GM10266 (cell line): ENCODE results near the gene COMMD3.

Experiments
- DNase-seq: peaks from one replicate; pipeline ENCODE4 v3.0.0; 2012; ENCODE audit errors: extremely low spot score
- TF ChIP-seq, protein P1 (sequence below): IDR thresholded peaks from 2 replicates; pipeline ENCODE4 v1.5.1; 2012; ENCODE audit warnings: mild to moderate bottlenecking, low read depth; ENCODE audit not compliant: control insufficient read depth, insufficient read depth; ENCODE audit errors: missing control alignments

Gene COMMD3

GRCh38 chr10:22364407-22365140 is 48.4 kb downstream of the COMMD3 start:
- TF ChIP-seq, protein P1, sequence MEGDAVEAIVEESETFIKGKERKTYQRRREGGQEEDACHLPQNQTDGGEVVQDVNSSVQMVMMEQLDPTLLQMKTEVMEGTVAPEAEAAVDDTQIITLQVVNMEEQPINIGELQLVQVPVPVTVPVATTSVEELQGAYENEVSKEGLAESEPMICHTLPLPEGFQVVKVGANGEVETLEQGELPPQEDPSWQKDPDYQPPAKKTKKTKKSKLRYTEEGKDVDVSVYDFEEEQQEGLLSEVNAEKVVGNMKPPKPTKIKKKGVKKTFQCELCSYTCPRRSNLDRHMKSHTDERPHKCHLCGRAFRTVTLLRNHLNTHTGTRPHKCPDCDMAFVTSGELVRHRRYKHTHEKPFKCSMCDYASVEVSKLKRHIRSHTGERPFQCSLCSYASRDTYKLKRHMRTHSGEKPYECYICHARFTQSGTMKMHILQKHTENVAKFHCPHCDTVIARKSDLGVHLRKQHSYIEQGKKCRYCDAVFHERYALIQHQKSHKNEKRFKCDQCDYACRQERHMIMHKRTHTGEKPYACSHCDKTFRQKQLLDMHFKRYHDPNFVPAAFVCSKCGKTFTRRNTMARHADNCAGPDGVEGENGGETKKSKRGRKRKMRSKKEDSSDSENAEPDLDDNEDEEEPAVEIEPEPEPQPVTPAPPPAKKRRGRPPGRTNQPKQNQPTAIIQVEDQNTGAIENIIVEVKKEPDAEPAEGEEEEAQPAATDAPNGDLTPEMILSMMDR, result no peak
- DNase-seq, result no peak

- no peak for DNase-seq
- TF ChIP-seq, protein P1, result no peak
These were observed 49.0 kb downstream of the COMMD3 start for GRCh38 chr10:22365233-22365632.

DNA sequence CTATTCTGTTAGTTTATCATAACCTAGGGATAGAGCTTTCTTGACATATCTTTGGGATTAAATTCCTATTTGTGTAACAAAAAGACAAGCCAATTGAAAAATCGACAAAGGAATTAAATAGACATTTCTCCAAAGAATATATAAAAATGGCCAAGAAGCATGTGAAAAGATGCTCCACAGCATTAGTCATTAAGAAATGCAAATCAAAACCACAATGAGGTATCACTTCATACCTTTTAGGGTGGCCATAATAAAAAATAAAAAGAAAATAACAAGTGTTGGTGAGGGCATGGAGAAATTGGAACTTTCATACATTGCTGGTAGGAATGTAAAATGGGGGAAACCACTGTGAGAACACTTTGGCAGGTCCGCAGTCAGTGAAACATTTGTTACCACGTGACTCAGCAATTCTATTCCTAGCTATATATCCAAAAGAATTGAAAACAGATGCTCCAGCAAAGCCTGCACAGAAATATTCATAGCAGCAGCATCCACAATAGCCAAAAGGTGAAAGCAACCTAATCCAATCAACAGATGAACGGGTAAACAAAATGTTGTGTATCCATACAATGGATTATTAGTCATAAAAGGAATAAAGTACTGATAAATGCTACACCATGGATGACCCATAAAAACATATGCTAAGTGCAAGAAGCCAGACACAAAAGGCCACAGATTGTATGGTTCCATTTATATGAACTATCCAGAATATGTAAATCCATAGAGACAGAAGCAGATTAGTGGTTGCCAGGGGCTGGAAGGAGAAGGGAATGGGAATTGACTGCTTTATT is 49.7 kb downstream of the COMMD3 start:
- no peak for DNase-seq
- TF ChIP-seq, protein P1, result no peak

DNA sequence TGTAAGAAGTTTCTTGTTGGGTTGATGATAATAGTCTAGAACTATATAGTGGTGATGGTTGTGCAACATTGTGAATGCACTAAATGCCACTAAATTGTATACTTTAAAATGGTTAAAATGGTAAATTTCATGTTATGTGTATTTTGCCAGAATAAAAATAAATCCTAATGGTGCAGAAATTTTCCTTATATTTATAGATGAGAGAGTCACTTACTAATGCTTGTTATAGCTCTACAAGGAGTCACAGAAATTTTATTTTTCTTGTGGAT is 50.2 kb downstream of the COMMD3 start:
- no peak for DNase-seq
- TF ChIP-seq, protein P1, result no peak

GRCh38 chr10:22366771-22367170 is 50.6 kb downstream of the COMMD3 start:
- no peak for DNase-seq
- TF ChIP-seq, protein P1, result no peak

DNA sequence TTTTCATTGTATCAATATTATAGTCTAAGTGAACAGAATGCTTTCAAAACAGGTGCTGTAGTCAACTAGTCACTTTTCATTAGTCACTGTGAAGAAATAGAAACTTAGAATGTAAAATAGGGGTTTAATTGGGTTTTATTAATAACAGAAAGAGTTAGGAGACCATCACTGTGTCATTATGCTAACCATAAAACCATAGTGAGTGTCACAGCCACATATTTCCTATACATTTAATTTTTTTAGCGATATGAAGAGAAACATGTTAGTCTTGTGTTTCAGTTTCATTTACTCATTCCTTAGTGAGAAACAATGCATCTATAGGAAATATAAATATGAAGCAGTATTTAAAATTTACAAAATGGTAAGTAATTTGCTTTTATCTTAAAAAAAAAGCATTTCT is 51.3 kb downstream of the COMMD3 start:
- no peak for DNase-seq
- TF ChIP-seq, protein P1, result no peak

DNA sequence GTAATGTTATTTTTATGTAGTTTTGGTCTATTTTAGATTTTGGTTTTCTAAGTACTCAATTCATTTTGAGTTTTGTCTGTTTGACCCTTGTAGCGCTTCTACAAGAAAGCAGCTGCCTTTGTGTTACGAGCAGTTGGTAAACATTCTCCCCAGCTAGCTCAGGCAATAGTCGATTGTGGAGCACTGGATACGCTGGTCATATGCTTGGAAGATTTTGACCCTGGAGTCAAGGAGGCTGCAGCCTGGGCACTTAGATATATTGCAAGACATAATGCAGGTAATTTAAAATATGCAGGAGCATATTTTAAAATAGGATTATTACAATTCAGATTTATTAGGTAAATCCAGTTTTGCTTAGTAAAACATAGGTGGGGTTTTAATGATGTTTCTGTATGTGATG is 52.2 kb downstream of the COMMD3 start:
- TF ChIP-seq, protein P1, result no peak
- no peak for DNase-seq
